ENCODE measurements around the gene FBXL16.

The FBXL16 gene

GRCh38 chr16:686459-687260 lies 18.9 kb downstream of the FBXL16 start:
- DNase-seq, result no peak

- DNase-seq, result no peak
These were observed 19.6 kb downstream of the FBXL16 start for GRCh38 chr16:685967-686366.

- DNase-seq, result no peak
These were observed 20.5 kb downstream of the FBXL16 start for GRCh38 chr16:684961-685696.

GRCh38 chr16:684071-684794 lies 21.4 kb downstream of the FBXL16 start, which contains the start of gene JMJD8:
Gene JMJD8, minus strand, starts transcription at chr16:684334. Its CDS starts 15 bp downstream, at chr16:684319.
- DNase-seq, result peak; percentile 98

GRCh38 chr16:683396-684070 lies 22.1 kb downstream of the FBXL16 start:
- no peak for DNase-seq

- no peak for DNase-seq
These were observed 22.9 kb downstream of the FBXL16 start for GRCh38 chr16:682493-683395.

GRCh38 chr16:681746-682427 lies 23.7 kb downstream of the FBXL16 start:
- DNase-seq, result no peak

- DNase-seq, result no peak
These were observed 24.4 kb downstream of the FBXL16 start for GRCh38 chr16:680967-681745.

- no peak for DNase-seq
These were observed 25.0 kb downstream of the FBXL16 start for GRCh38 chr16:680625-680945.

- DNase-seq, result peak; percentile 90
These were observed 25.6 kb downstream of the FBXL16 start, which contains the start of gene STUB1 for GRCh38 chr16:679814-680624. Gene STUB1, plus strand, starts transcription at chr16:680410. Its CDS starts 116 bp downstream, at chr16:680526.

GRCh38 chr16:678858-679813 lies 26.5 kb downstream of the FBXL16 start:
- peak; percentile 59 for DNase-seq

GRCh38 chr16:678209-678857 lies 27.3 kb downstream of the FBXL16 start:
- no peak for DNase-seq

GRCh38 chr16:677316-678190 lies 28.0 kb downstream of the FBXL16 start:
- DNase-seq, result no peak

GRCh38 chr16:676913-677312 lies 28.7 kb downstream of the FBXL16 start:
- DNase-seq, result peak; percentile 55

GRCh38 chr16:676565-676902 lies 29.1 kb downstream of the FBXL16 start:
- DNase-seq, result no peak

- DNase-seq, result no peak
These were observed 29.6 kb downstream of the FBXL16 start for GRCh38 chr16:675884-676564.

Measured in CD4-positive, alpha-beta T cell treated with Interleukin-12 subunit alpha and Interleukin-12 subunit beta, for 1 hour (primary cell).